Omental fat pad (tissue), 4 donors: ENCODE data around the gene ADPRS. TPM values are rescaled to one million over a fixed set of nuclear protein-coding genes. Genes with fewer than 3 reads are reported as not detected.
A peak's percentile ranks its signal among the peaks of the same experiment; 100 is the strongest.

Experiments used
- ATAC-seq: fragments of 150-250 bp; one replicate; pipeline ENCODE4 v1.9.1; 2016; ENCODE audit warnings: mild to moderate bottlenecking, moderate library complexity; ENCODE audit not compliant: low FRiP score
- DNase-seq: peaks from one replicate; pipeline ENCODE4 v3.0.0-alpha.2; 2019; ENCODE audit warnings: low spot score
- total RNA-seq, 4 donors: library from RNA; depleted of rRNA; stranded (reverse); fragments of >200 nt; gene quantifications; one replicate each; pipeline ENCODE4 v1.1.0, GENCODE V29; 2016
- TF ChIP-seq, protein P1 (sequence below), 3 donors: fragments of 450-650 bp; IDR thresholded peaks; one replicate each; pipeline ENCODE4 v1.5.1; 2016 to 2017; ENCODE audit warnings: antibody characterized with exemption in 3 of 3, mild to moderate bottlenecking in 3 of 3, moderate library complexity in 2 of 3

ADPRS gene
- total RNA-seq, 4 donors from 2014 or later: 32.6 to 43.5 (median 39.0) TPM

DNA sequence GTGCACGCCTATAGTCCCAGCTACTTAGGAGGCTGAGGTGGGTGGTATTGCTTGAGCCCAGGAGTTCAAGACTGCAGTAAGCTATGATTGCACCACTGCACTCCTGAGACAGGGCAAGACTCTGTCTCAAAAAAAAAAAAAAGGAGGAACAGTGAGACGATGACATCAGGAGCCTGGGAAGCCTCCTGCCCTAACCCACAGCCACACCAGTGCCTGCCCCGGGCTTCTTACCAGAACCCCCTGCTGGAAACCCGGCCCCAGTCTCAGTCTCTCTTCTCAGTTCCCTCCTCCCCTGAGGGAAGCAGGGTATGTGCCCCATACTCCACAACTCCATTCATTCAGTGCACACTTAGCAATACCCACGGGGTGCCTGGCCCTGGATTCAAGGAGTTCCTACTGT is 27.2 kb downstream of the ADPRS start:
- DNase-seq (no peak), ATAC-seq (no peak)
- TF ChIP-seq, protein P1, sequence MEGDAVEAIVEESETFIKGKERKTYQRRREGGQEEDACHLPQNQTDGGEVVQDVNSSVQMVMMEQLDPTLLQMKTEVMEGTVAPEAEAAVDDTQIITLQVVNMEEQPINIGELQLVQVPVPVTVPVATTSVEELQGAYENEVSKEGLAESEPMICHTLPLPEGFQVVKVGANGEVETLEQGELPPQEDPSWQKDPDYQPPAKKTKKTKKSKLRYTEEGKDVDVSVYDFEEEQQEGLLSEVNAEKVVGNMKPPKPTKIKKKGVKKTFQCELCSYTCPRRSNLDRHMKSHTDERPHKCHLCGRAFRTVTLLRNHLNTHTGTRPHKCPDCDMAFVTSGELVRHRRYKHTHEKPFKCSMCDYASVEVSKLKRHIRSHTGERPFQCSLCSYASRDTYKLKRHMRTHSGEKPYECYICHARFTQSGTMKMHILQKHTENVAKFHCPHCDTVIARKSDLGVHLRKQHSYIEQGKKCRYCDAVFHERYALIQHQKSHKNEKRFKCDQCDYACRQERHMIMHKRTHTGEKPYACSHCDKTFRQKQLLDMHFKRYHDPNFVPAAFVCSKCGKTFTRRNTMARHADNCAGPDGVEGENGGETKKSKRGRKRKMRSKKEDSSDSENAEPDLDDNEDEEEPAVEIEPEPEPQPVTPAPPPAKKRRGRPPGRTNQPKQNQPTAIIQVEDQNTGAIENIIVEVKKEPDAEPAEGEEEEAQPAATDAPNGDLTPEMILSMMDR (IDR thresholded peaks at IDR 0.05): no peak

DNA sequence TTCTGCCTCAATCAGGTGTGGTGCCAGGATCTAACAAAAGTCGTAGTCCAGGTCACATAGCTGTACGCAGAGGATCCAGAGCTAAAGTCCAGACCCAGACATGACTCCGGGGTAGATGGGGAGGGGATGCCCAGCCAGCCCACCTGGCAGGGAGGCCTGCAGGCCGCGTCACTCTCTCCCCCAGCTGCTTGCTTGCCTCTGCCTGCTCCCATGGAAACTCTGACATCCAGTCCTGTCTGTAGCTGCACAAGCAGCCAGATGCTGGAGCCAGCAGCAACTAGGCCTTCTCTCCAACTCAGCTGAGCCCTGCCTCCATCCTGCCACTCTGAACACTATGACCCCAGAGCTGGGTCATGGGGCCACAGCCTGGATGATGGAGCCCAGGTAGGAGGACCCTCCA is 28.2 kb downstream of the ADPRS start:
- DNase-seq: no peak
- ATAC-seq: no peak
- TF ChIP-seq, protein P1 (IDR thresholded peaks at IDR 0.05): no peak

DNA sequence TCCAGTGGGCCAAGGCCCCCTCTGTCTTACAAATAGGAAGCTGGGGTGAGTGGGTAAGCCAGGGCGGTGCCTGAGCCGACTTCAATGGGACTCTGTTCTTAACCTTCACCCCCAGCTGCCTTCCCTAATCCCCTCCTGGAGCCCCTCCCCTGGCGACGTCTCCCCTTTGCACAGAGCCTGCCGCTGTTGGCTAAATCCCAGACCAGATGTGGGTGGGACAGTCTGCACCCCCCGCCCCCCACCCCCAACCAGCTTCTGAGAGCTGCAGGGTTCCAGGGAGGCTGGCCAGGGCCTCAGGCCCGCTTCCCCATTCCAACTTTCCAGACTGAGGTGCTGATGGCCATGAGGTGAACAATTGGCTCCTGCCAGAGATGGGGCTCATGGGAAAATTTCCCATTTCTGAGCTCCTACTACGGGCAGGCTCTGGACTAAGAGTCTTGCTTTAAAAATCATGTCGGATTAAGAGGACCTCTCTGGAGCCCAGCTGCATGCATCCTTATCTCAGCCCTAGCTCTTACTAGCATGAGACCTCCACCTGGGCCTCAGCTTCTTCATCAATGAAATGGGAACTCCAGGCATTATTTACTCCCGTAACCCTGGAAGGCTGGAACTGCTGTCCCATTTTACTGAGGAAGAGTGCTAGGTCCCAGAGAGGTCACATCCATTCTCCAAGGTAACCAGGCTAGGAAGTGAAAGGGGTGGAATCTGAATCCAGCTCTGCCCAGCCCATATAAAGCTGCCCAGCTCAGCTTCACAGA is 29.9 kb downstream of the ADPRS start:
- TF ChIP-seq, protein P1 (IDR thresholded peaks at IDR 0.05): no peak
- no peak for ATAC-seq
- DNase-seq: no peak

DNA sequence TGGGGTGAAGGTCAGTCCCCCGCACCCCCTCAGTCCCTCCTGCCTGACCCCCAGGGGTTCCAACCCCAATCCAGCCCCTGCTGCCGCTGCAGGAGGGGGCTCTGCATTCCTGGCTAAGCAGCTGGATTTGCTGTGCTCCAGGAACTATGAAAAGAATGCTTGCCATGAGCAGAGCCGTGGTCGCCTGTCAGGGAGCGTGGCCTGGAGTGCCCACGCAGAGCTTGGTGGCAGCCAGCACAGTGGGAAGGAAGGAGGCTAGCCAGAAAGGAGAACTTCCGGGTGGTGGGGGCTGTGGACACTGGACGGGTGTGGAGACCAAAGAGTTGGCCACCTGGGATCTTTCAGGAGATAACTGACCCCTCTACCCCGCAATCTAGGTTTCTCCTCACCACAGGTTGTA is 30.8 kb downstream of the ADPRS start:
- TF ChIP-seq, protein P1 (IDR thresholded peaks at IDR 0.05): no peak
- ATAC-seq: no peak
- DNase-seq: no peak

DNA sequence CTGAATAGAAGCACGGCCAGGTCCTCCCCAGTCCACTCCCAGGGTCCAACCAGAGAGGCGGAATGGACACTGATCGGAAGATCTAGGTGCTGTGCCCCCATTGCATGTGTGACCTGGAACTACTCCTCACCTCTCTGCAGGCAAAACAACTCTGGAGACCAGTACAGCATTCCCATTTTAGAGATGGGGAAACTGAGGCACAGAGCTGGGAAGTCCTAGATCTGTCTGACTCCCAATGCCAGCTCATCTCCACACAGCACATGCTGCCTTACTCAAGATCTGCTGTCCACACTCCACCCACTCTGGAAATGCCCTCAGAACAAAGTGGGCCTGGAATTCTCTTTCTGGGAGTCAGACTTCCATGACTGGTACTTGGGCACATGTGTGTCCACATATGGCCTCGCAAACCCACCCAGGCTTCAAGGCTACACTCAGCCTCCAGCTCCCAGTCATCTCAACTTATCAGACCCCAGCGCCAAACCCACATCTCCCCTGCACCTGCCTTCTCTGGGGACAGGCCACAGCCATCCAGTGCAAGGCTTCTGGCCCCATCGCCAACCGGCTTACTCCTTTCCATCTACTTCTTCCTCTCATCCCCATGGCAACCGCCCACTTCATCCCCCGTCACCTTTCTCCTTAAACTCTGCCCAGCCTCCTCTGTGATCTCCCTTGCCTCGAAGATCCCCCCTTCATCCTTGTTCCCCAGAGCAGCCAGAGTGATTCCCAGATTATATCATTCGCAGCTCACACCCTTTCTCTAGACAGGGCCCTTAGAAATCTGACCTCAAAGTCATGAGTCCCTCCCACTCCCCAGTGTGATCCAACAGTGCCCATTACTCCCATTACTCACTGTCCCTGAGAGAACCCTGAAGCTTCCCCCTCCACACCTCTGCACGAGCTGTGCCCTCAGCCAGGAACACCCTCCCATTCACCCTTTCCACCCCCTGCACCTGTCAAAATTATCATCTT is 33.7 kb downstream of the ADPRS start:
- TF ChIP-seq, protein P1 (IDR thresholded peaks at IDR 0.05): no peak
- ATAC-seq (no peak), DNase-seq (no peak)

DNA sequence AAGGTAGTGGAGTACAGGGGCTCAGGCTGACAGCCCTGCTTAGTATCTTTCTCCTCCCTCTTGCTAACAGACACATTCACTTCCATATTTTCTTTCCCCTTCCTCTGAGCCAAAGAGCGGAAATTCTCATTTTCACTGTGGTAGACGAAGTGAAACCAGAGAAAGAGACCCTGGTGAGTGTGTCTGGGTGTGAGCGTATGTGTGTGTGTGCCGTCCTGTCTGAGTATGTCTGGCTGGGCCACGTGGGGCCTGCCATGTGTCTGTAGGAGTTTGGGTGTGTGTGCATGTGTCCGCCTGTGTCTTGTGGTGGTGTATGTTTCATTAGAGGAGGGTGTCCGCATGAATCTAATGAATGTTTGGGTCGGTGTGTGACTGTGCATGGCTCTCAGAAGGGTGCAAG is 34.7 kb downstream of the ADPRS start:
- ATAC-seq: peak; percentile 17
- TF ChIP-seq, protein P1 (IDR thresholded peaks at IDR 0.05): no peak
- no peak for DNase-seq
